Measurements from ENCODE around the gene CARD11. TPM values are rescaled to one million over a fixed set of nuclear protein-coding genes. Genes with fewer than 3 reads are reported as not detected.

The CARD11 gene
- total and polyA plus RNA-seq, 2 of the 13 experiments (the other 11 are each of a cell fraction or from before 2014, with no cell fraction given): 0.04 TPM; not detected in 1

DNA sequence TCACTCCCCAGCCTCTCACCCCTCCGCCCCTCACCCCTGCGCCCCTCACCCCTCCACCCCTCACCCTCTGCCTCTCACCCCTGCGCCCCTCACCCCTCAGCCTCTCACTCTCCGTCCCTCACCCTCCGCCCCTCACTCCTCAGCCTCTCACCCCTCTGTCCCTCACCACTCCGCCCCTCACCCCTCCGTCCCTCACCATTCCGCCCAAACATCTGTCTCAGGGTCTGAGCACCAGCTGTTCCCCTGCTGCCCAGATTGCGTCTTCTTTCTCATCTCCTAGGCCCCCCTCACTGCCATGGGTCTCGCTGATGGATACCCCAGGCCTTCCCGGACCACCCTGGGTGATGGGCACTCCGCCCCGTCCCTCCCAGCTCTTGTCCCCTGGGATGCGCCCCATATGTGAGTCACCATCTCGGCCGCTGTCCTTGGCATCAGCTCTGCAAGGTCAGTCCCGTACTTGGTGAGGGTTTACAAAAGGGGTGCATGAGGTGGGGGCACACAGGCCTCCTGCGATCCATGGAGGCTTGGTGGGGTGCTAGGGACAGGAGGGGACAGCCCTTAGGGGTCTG lies 134.1 kb downstream of the CARD11 start:
- ATAC-seq (no peak), FAIRE-seq (no peak), DNase-seq (ENCODE audit: low spot score) (no peak)
- in situ Hi-C loops (cut with HindIII; ENCODE audit: extremely low pct_ligation_motif_present, low pct_unique_long_range_greater_than_20kb) (no loop called here), intact Hi-C loops (cut with micrococcal nuclease; ENCODE audit: unreplicated experiment) (no loop called here)
- no peaks in the 10 kb centered on the region for H3K36me3 ChIP-seq (replicated peaks in 1 of 2; ENCODE audit: control insufficient read depth in 1 of 2, insufficient read depth in 2 of 2, low read length in 2 of 2)
- TF ChIP-seq, protein P1, sequence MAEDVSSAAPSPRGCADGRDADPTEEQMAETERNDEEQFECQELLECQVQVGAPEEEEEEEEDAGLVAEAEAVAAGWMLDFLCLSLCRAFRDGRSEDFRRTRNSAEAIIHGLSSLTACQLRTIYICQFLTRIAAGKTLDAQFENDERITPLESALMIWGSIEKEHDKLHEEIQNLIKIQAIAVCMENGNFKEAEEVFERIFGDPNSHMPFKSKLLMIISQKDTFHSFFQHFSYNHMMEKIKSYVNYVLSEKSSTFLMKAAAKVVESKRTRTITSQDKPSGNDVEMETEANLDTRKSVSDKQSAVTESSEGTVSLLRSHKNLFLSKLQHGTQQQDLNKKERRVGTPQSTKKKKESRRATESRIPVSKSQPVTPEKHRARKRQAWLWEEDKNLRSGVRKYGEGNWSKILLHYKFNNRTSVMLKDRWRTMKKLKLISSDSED (CRISPR knock-in tag; IDR thresholded peaks at IDR 0.05): no peak
- TF ChIP-seq POLR2AphosphoS2 (IDR thresholded peaks at IDR 0.05; ENCODE audit: low read depth, low read length): no peak
- no peak for TF ChIP-seq NR2F1 (CRISPR knock-in tag; IDR thresholded peaks at IDR 0.05)
- no peak for TF ChIP-seq FOSL1 (CRISPR knock-in tag; IDR thresholded peaks at IDR 0.05; ENCODE audit: borderline replicate concordance)
- 48% methylated on average over 14 of the region's 18 CpGs for WGBS (ENCODE audit: low lambda C conversion rate)
- no peaks in the 10 kb centered on the region for H3K9me3 ChIP-seq (ENCODE audit: low read length)
- no peak overlapping the region for H2AFZ ChIP-seq (ENCODE audit: low read length)
- H3K4me2 ChIP-seq (ENCODE audit: low read depth, low read length): no peak overlapping the region
- ChIA-PET POLR2A (no interaction called here), CTCF (ENCODE audit: low intra/inter-chr PET ratio, low total read pairs) (no interaction called here)
- no peak overlapping the region for H3K9ac ChIP-seq (ENCODE audit: insufficient read depth, low read depth, low read length)
- H4K20me1 ChIP-seq (ENCODE audit: insufficient read depth, low read length): no peaks in the 10 kb centered on the region
- H3K4me3 ChIP-seq (replicated peaks in 1 of 3; ENCODE audit: insufficient read depth in 1 of 3, low read depth in 2 of 3, low read length in 3 of 3): no peak overlapping the region
- peaks cover 15% of the 10 kb centered on the region for H3K4me1 ChIP-seq (ENCODE audit: insufficient read depth, low read length)
- BruUV-seq (replicated peaks): no TSS peak
- peaks cover 3 to 22% of the 10 kb centered on the region in 2 experiments; a peak in 1 of 5 replicates for H3K27me3 ChIP-seq (ENCODE audit: control insufficient read depth in 1 of 2, insufficient read depth in 2 of 2, low read length in 2 of 2)
- H3K79me2 ChIP-seq (ENCODE audit: insufficient read depth, low read length): no peaks in the 10 kb centered on the region
- H3K27ac ChIP-seq (ENCODE audit: extremely low read length, insufficient read depth, low read length): no peak overlapping the region

DNA sequence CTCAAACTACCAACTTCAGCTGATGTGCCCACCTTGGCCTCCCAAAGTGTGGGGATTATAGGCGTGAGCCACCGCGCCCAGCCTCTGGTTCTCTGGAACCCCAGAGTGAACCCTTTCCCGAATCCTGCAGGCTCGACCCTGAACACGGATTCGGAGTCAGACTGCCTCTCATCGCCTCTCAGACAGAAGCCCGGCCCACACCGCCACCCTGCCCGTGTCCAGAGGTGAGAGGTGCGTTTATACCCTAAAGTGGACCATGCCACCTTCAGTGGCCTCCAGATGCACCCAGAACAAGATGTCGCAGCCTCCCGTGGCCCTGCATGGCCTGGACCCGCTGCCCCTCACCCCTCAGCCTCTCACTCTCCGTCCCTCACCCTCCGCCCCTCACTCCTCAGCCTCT lies 134.6 kb downstream of the CARD11 start:
- BruUV-seq (replicated peaks): no TSS peak
- H3K36me3 ChIP-seq (replicated peaks in 1 of 2; ENCODE audit: control insufficient read depth in 1 of 2, insufficient read depth in 2 of 2, low read length in 2 of 2): no peaks in the 10 kb centered on the region
- no peak for DNase-seq (ENCODE audit: low spot score)
- no peak overlapping the region for H3K9ac ChIP-seq (ENCODE audit: insufficient read depth, low read depth, low read length)
- H3K27ac ChIP-seq (ENCODE audit: extremely low read length, insufficient read depth, low read length): no peak overlapping the region
- peaks cover 20% of the 10 kb centered on the region for H3K4me1 ChIP-seq (ENCODE audit: insufficient read depth, low read length)
- no peaks in the 10 kb centered on the region for H4K20me1 ChIP-seq (ENCODE audit: insufficient read depth, low read length)
- peaks cover 3 to 27% of the 10 kb centered on the region in 2 experiments; a peak in 1 of 5 replicates for H3K27me3 ChIP-seq (ENCODE audit: control insufficient read depth in 1 of 2, insufficient read depth in 2 of 2, low read length in 2 of 2)
- H3K4me3 ChIP-seq (replicated peaks in 1 of 3; ENCODE audit: insufficient read depth in 1 of 3, low read depth in 2 of 3, low read length in 3 of 3): no peak overlapping the region
- WGBS (ENCODE audit: low lambda C conversion rate): 33% methylated on average over 14 of the region's 17 CpGs
- no peak for FAIRE-seq
- in situ Hi-C loops (cut with HindIII; ENCODE audit: extremely low pct_ligation_motif_present, low pct_unique_long_range_greater_than_20kb): no loop called here
- H3K79me2 ChIP-seq (ENCODE audit: insufficient read depth, low read length): no peaks in the 10 kb centered on the region
- no peaks in the 10 kb centered on the region for H3K9me3 ChIP-seq (ENCODE audit: low read length)
- CTCF ChIA-PET (ENCODE audit: low intra/inter-chr PET ratio, low total read pairs): no interaction called here
- POLR2A ChIA-PET: no interaction called here
- intact Hi-C loops (cut with micrococcal nuclease; ENCODE audit: unreplicated experiment): no loop called here
- H3K4me2 ChIP-seq (ENCODE audit: low read depth, low read length): no peak overlapping the region
- H2AFZ ChIP-seq (ENCODE audit: low read length): no peak overlapping the region
- no peak for ATAC-seq
- no peak for TF ChIP-seq RORA (CRISPR knock-in tag; IDR thresholded peaks at IDR 0.05)
- no peak for TF ChIP-seq ZNF496 (CRISPR knock-in tag; IDR thresholded peaks at IDR 0.05; ENCODE audit: insufficient replicate concordance)
- TF ChIP-seq, protein P2, sequence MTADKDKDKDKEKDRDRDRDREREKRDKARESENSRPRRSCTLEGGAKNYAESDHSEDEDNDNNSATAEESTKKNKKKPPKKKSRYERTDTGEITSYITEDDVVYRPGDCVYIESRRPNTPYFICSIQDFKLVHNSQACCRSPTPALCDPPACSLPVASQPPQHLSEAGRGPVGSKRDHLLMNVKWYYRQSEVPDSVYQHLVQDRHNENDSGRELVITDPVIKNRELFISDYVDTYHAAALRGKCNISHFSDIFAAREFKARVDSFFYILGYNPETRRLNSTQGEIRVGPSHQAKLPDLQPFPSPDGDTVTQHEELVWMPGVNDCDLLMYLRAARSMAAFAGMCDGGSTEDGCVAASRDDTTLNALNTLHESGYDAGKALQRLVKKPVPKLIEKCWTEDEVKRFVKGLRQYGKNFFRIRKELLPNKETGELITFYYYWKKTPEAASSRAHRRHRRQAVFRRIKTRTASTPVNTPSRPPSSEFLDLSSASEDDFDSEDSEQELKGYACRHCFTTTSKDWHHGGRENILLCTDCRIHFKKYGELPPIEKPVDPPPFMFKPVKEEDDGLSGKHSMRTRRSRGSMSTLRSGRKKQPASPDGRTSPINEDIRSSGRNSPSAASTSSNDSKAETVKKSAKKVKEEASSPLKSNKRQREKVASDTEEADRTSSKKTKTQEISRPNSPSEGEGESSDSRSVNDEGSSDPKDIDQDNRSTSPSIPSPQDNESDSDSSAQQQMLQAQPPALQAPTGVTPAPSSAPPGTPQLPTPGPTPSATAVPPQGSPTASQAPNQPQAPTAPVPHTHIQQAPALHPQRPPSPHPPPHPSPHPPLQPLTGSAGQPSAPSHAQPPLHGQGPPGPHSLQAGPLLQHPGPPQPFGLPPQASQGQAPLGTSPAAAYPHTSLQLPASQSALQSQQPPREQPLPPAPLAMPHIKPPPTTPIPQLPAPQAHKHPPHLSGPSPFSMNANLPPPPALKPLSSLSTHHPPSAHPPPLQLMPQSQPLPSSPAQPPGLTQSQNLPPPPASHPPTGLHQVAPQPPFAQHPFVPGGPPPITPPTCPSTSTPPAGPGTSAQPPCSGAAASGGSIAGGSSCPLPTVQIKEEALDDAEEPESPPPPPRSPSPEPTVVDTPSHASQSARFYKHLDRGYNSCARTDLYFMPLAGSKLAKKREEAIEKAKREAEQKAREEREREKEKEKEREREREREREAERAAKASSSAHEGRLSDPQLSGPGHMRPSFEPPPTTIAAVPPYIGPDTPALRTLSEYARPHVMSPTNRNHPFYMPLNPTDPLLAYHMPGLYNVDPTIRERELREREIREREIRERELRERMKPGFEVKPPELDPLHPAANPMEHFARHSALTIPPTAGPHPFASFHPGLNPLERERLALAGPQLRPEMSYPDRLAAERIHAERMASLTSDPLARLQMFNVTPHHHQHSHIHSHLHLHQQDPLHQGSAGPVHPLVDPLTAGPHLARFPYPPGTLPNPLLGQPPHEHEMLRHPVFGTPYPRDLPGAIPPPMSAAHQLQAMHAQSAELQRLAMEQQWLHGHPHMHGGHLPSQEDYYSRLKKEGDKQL (CRISPR knock-in tag; IDR thresholded peaks at IDR 0.05; ENCODE audit: low read depth): no peak
